HG03442 (cell line): Measurements from ENCODE around the gene TAS2R20.

Source experiments
- ATAC-seq: cut with Tn5 transposase; IDR thresholded peaks from one replicate; pipeline ENCODE4 v1.9.1; 2021; ENCODE audit warnings: mild to moderate bottlenecking, moderate library complexity; ENCODE audit not compliant: unreplicated experiment

The TAS2R20 gene

GRCh38 chr12:10960211-10960610, 37.9 kb downstream of the TAS2R20 start:
- no peak for ATAC-seq

- ATAC-seq: no peak
These were observed 38.3 kb downstream of the TAS2R20 start for GRCh38 chr12:10959804-10960203.

- no peak for ATAC-seq
These were observed 40.4 kb downstream of the TAS2R20 start for GRCh38 chr12:10957741-10958140.

- no peak for ATAC-seq
These were observed 42.0 kb downstream of the TAS2R20 start for GRCh38 chr12:10956085-10956484.

- no peak for ATAC-seq
These were observed 45.5 kb downstream of the TAS2R20 start for GRCh38 chr12:10952645-10953044.
